Measurements from ENCODE around the gene SPATS2L. TPM values are rescaled to one million over a fixed set of nuclear protein-coding genes. Genes with fewer than 3 reads are reported as not detected.

SPATS2L gene
- total RNA-seq, 4 donors from 2014 or later = 33.4 to 236 (median 159) TPM

GRCh38 chr2:200298816-200299215 is 7.7 kb upstream of the SPATS2L start:
- Histone ChIP-seq H3K27me3 (no peaks in the 10 kb centered on the region), H3K4me3 (no peak overlapping the region), H3K27ac (no peak overlapping the region), H3K36me3 (no peaks in the 10 kb centered on the region), H3K9me3 (no peaks in the 10 kb centered on the region), H3K4me1 (no peaks in the 10 kb centered on the region)
- TF ChIP-seq POLR2A (IDR thresholded peaks at IDR 0.05) (no peak), EP300 (IDR thresholded peaks at IDR 0.05; ENCODE audit: low read depth) (no peak), CTCF (IDR thresholded peaks at IDR 0.05) (no peak), POLR2AphosphoS5 (IDR thresholded peaks at IDR 0.05) (no peak)
- WGBS, 2 donors (ENCODE audit: low coverage in 1 of 2) = 92 to 100% methylated on average over 3 of the region's 3 CpGs
- intact Hi-C loops (cut with DNase I; ENCODE audit: low total_unique reads) = no loop called here
- in situ Hi-C loops (cut with MboI; ENCODE audit: low pct_ligation_motif_present in 1 of 4, low pct_unique_long_range_greater_than_20kb in 1 of 4, low sequenced_read_pairs in 3 of 4) = loop anchor here in 2 of 4 donors (10.0 to 25.0 kb wide), 2 partner anchors 312 to 314 kb away; no protein-coding TSS in a partner anchor
- no peak for DNase-seq

GRCh38 chr2:200300065-200300464 is 6.4 kb upstream of the SPATS2L start:
- H3K9me3 ChIP-seq = no peaks in the 10 kb centered on the region
- no peak overlapping the region for H3K4me3 ChIP-seq
- H3K27ac ChIP-seq = no peak overlapping the region
- no peaks in the 10 kb centered on the region for H3K36me3 ChIP-seq
- no peak for DNase-seq
- peaks cover 0 to 2% (median 0%) of the 10 kb centered on the region in 4 donors for H3K4me1 ChIP-seq
- WGBS, 2 donors (ENCODE audit: low coverage in 1 of 2) = 91 to 100% methylated on average over 1 of the region's 1 CpG
- in situ Hi-C loops (cut with MboI; ENCODE audit: low pct_ligation_motif_present in 1 of 4, low pct_unique_long_range_greater_than_20kb in 1 of 4, low sequenced_read_pairs in 3 of 4) = loop anchor here in 2 of 4 donors (10.0 to 25.0 kb wide), 4 partner anchors 112 to 562 kb away; partner anchors contain the start of gene CLK1 (in 1 of the 2)
- H3K27me3 ChIP-seq = no peaks in the 10 kb centered on the region
- no peak for TF ChIP-seq POLR2A (IDR thresholded peaks at IDR 0.05)
- TF ChIP-seq POLR2AphosphoS5 (IDR thresholded peaks at IDR 0.05) = no peak
- no peak for TF ChIP-seq EP300 (IDR thresholded peaks at IDR 0.05; ENCODE audit: low read depth)
- TF ChIP-seq CTCF (IDR thresholded peaks at IDR 0.05) = no peak
- intact Hi-C loops (cut with DNase I; ENCODE audit: low total_unique reads) = loop anchor here (10.0 kb wide), 2 partner anchors 75 to 175 kb away; no protein-coding TSS in a partner anchor

GRCh38 chr2:200300638-200301314 is 5.7 kb upstream of the SPATS2L start:
- no peak for DNase-seq
- H3K4me3 ChIP-seq = no peak overlapping the region
- 87 to 90% methylated on average over 4 of the region's 4 CpGs for WGBS, 2 donors (ENCODE audit: low coverage in 1 of 2)
- no peaks in the 10 kb centered on the region for H3K9me3 ChIP-seq
- H3K27me3 ChIP-seq = no peaks in the 10 kb centered on the region
- intact Hi-C loops (cut with DNase I; ENCODE audit: low total_unique reads) = loop anchor here (10.0 kb wide), 2 partner anchors 74 to 174 kb away; no protein-coding TSS in a partner anchor
- no peaks in the 10 kb centered on the region for H3K36me3 ChIP-seq
- TF ChIP-seq CTCF (IDR thresholded peaks at IDR 0.05) (no peak), POLR2AphosphoS5 (IDR thresholded peaks at IDR 0.05) (no peak), POLR2A (IDR thresholded peaks at IDR 0.05) (no peak), EP300 (IDR thresholded peaks at IDR 0.05; ENCODE audit: low read depth) (no peak)
- H3K4me1 ChIP-seq = peaks cover 0 to 9% (median 2%) of the 10 kb centered on the region in 4 donors
- in situ Hi-C loops (cut with MboI; ENCODE audit: low pct_ligation_motif_present in 1 of 4, low pct_unique_long_range_greater_than_20kb in 1 of 4, low sequenced_read_pairs in 3 of 4) = loop anchor here in 2 of 4 donors (10.0 to 25.0 kb wide), 4 partner anchors 112 to 562 kb away; partner anchors contain the start of gene CLK1 (in 1 of the 2)
- H3K27ac ChIP-seq = no peak overlapping the region

- H3K36me3 ChIP-seq = no peaks in the 10 kb centered on the region
- in situ Hi-C loops (cut with MboI; ENCODE audit: low pct_ligation_motif_present in 1 of 4, low pct_unique_long_range_greater_than_20kb in 1 of 4, low sequenced_read_pairs in 3 of 4) = loop anchor here in 2 of 4 donors (10.0 to 25.0 kb wide), 4 partner anchors 110 to 560 kb away; partner anchors contain the start of gene CLK1 (in 1 of the 2)
- H3K9me3 ChIP-seq = no peaks in the 10 kb centered on the region
- no peaks in the 10 kb centered on the region for H3K27me3 ChIP-seq
- no peak overlapping the region for H3K4me3 ChIP-seq
- no peak overlapping the region for H3K27ac ChIP-seq
- no peak for TF ChIP-seq POLR2AphosphoS5 (IDR thresholded peaks at IDR 0.05)
- no peak for TF ChIP-seq POLR2A (IDR thresholded peaks at IDR 0.05)
- TF ChIP-seq CTCF (IDR thresholded peaks at IDR 0.05) = no peak
- TF ChIP-seq EP300 (IDR thresholded peaks at IDR 0.05; ENCODE audit: low read depth) = no peak
- no peak for DNase-seq
- intact Hi-C loops (cut with DNase I; ENCODE audit: low total_unique reads) = loop anchor here (10.0 kb wide), 2 partner anchors 73 to 173 kb away; no protein-coding TSS in a partner anchor
- H3K4me1 ChIP-seq = peaks cover 0 to 11% (median 2%) of the 10 kb centered on the region in 4 donors
- WGBS, 2 donors (ENCODE audit: low coverage in 1 of 2) = 81 to 89% methylated on average over 2 to 3 of the region's 3 CpGs
Measured at GRCh38 chr2:200301953-200302858, 4.3 kb upstream of the SPATS2L start.
